SIG-M5 (cell line): Measurements from ENCODE around the gene TMEM223.
"Not testable (repeated sequence)": the region's sequence is repeated elsewhere in the genome, so short reads cannot be mapped to it uniquely, and the experiment has no call there.

Source experiments
- DNase-seq: peaks from one replicate; lab custom pipeline; 2025; lab: John Stamatoyannopoulos, UW

TMEM223 gene

GRCh38 chr11:62752994-62753735 lies 38.6 kb downstream of the TMEM223 start:
- DNase-seq: no peak

GRCh38 chr11:62752177-62752785 lies 39.5 kb downstream of the TMEM223 start:
- no peak for DNase-seq

GRCh38 chr11:62749931-62750330 lies 41.9 kb downstream of the TMEM223 start:
- not testable (repeated sequence) for DNase-seq

- DNase-seq: no peak
Measured at GRCh38 chr11:62747475-62748160, 44.2 kb downstream of the TMEM223 start.
